ENCODE measurements around the gene SRPK1. TPM values are rescaled to one million over a fixed set of nuclear protein-coding genes. Genes with fewer than 3 reads are reported as not detected.

The SRPK1 gene
- total RNA-seq, 1 donor from 2014 or later: 51.5 TPM

- Mint-ChIP-seq H3K4me1 (no peaks in the 10 kb centered on the region), H3K27me3 (peaks cover 26% of the 10 kb centered on the region), H3K4me3 (no peak overlapping the region), H3K27ac (no peak overlapping the region), H3K9me3 (no peaks in the 10 kb centered on the region), H3K36me3 (ENCODE audit: low read depth) (no peaks in the 10 kb centered on the region)
- POLR2A ChIA-PET: no interaction called here
- ATAC-seq (ENCODE audit: low read depth) (no peak), DNase-seq (no peak)
- intact Hi-C loops (cut with micrococcal nuclease): no loop called here
- no peak for TF ChIP-seq CTCF (IDR thresholded peaks at IDR 0.05)
- CTCF ChIA-PET: no interaction called here
Observed at GRCh38 chr6:35788423-35788982, 132.4 kb downstream of the SRPK1 start.

GRCh38 chr6:35787266-35788218, 133.4 kb downstream of the SRPK1 start:
- H3K4me1 Mint-ChIP-seq: no peaks in the 10 kb centered on the region
- intact Hi-C loops (cut with micrococcal nuclease): no loop called here
- CTCF ChIA-PET: no interaction called here
- no peak for ATAC-seq (ENCODE audit: low read depth)
- H3K4me3 Mint-ChIP-seq: no peak overlapping the region
- DNase-seq: no peak
- no peak overlapping the region for H3K27ac Mint-ChIP-seq
- H3K27me3 Mint-ChIP-seq: peaks cover 26% of the 10 kb centered on the region
- TF ChIP-seq CTCF (IDR thresholded peaks at IDR 0.05): no peak
- no peaks in the 10 kb centered on the region for H3K9me3 Mint-ChIP-seq
- no peaks in the 10 kb centered on the region for H3K36me3 Mint-ChIP-seq (ENCODE audit: low read depth)
- POLR2A ChIA-PET: no interaction called here

DNA sequence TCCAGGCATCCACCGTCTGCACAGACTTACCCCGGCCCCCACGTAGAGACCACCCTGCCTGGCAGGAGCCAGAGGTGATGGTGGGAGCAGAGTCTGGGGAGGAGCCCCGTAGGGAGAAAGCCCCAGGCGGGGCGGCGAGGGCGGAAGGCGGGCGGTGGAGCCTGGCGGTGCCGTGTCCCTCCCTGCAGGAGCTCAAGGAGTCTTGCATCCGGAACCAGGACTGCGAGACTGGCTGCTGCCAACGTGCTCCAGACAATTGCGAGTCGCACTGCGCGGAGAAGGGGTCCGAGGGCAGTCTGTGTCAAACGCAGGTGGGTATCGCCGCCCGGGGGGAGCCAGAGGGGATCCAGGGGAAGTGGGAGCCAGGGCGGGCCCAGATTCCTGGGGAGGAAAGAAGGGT, 134.1 kb downstream of the SRPK1 start:
- POLR2A ChIA-PET: no interaction called here
- H3K9me3 Mint-ChIP-seq: no peaks in the 10 kb centered on the region
- H3K36me3 Mint-ChIP-seq (ENCODE audit: low read depth): no peaks in the 10 kb centered on the region

DNA sequence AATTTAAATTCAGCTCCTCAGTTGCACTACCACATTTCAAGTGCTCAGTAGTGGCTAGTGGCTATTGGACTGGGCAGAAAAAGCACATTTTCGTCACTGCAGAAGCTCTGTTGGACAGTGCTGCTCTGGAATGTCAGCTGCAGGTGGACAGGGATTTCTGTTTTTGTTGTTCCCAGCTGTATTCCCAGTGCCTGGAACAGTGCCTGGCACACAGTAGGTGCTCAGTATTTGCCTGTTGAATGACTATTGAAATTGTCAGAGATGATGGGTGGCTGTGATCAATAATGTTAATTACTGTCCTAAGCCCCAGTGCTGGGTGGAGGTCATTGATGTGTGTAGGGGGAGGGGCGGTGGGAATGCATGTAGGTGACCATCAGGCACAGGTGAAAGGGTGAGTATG, 134.6 kb downstream of the SRPK1 start:
- TF ChIP-seq CTCF (IDR thresholded peaks at IDR 0.05): no peak
- ATAC-seq (ENCODE audit: low read depth) (no peak), DNase-seq (no peak)
- Mint-ChIP-seq H3K4me3 (no peak overlapping the region), H3K27me3 (peaks cover 32% of the 10 kb centered on the region), H3K27ac (no peak overlapping the region), H3K4me1 (no peaks in the 10 kb centered on the region), H3K9me3 (no peaks in the 10 kb centered on the region), H3K36me3 (ENCODE audit: low read depth) (no peaks in the 10 kb centered on the region)
- POLR2A ChIA-PET: no interaction called here
- intact Hi-C loops (cut with micrococcal nuclease): no loop called here
- CTCF ChIA-PET: no interaction called here

More for the DNA sequence above, 134.1 kb downstream of the SRPK1 start:
- intact Hi-C loops (cut with micrococcal nuclease): no loop called here
- no peak overlapping the region for H3K27ac Mint-ChIP-seq
- CTCF ChIA-PET: no interaction called here
- H3K27me3 Mint-ChIP-seq: peaks cover 30% of the 10 kb centered on the region
- no peaks in the 10 kb centered on the region for H3K4me1 Mint-ChIP-seq
- no peak overlapping the region for H3K4me3 Mint-ChIP-seq
- no peak for TF ChIP-seq CTCF (IDR thresholded peaks at IDR 0.05)
- DNase-seq: no peak
- ATAC-seq (ENCODE audit: low read depth): no peak

GRCh38 chr6:35784200-35784599, 136.7 kb downstream of the SRPK1 start:
- H3K27me3 Mint-ChIP-seq: peaks cover 35% of the 10 kb centered on the region
- no peaks in the 10 kb centered on the region for H3K9me3 Mint-ChIP-seq
- H3K4me1 Mint-ChIP-seq: no peaks in the 10 kb centered on the region
- ChIA-PET CTCF (no interaction called here), POLR2A (no interaction called here)
- intact Hi-C loops (cut with micrococcal nuclease): no loop called here
- no peaks in the 10 kb centered on the region for H3K36me3 Mint-ChIP-seq (ENCODE audit: low read depth)
- ATAC-seq (ENCODE audit: low read depth) (no peak), DNase-seq (no peak)
- no peak overlapping the region for H3K27ac Mint-ChIP-seq
- no peak for TF ChIP-seq CTCF (IDR thresholded peaks at IDR 0.05)
- no peak overlapping the region for H3K4me3 Mint-ChIP-seq

Other genes with a start within 250 kb of the SRPK1 start
- gene FKBP5, start 232.2 kb downstream of the SRPK1 start, total RNA-seq: 17.1 TPM in 2 replicates
- 0.89 and 1.1 TPM in 2 replicates for gene ARMC12, start 184.1 kb downstream of the SRPK1 start, total RNA-seq
- gene CLPSL2, start 144.5 kb downstream of the SRPK1 start, total RNA-seq: not detected in 2 replicates
- gene CLPSL1, start 140.1 kb downstream of the SRPK1 start, total RNA-seq: not detected in 2 replicates
- gene CLPS, start 123.8 kb downstream of the SRPK1 start, total RNA-seq: not detected in 2 replicates
- gene LHFPL5, start 115.7 kb downstream of the SRPK1 start, total RNA-seq: not detected in 2 replicates
- not detected in 2 replicates for gene SLC26A8, start 103.5 kb upstream of the SRPK1 start, total RNA-seq
- gene MAPK14, start 106.7 kb upstream of the SRPK1 start, total RNA-seq: 39.7 and 45.4 TPM in 2 replicates
- gene MAPK13, start 209.4 kb upstream of the SRPK1 start, total RNA-seq: 20.1 and 22.7 TPM in 2 replicates

Data from activated B cell treated with CpG ODN at 0.5 μM for 24 hours (primary cell).